ENCODE measurements around the gene IL34.

Gene IL34

GRCh38 chr16:70709942-70710341 is 63.6 kb downstream of the IL34 start:
- POLR2A ChIA-PET = no interaction called here
- no peaks in the 10 kb centered on the region for H3K27me3 ChIP-seq (replicated peaks in 2 of 5; ENCODE audit: control insufficient read depth in 4 of 5, insufficient read depth in 5 of 5, low read length in 4 of 5)
- no peak overlapping the region for H3K27ac ChIP-seq (ENCODE audit: insufficient read depth in 1 of 2, low read depth in 1 of 2, low read length in 2 of 2, poor library complexity in 1 of 2, severe bottlenecking in 2 of 2)
- 9% methylated on average over 7 of the region's 7 CpGs for WGBS (ENCODE audit: insufficient coverage)
- H3K4me3 ChIP-seq (ENCODE audit: control insufficient read depth in 1 of 7, extremely low read depth in 1 of 7, insufficient read depth in 4 of 7, low read depth in 2 of 7, low read length in 6 of 7) = no peak overlapping the region
- H3K36me3 ChIP-seq (ENCODE audit: control insufficient read depth in 4 of 4, insufficient read depth in 4 of 4, low read length in 3 of 4) = peaks cover 0 to 33% (median 6%) of the 10 kb centered on the region in 4 experiments
- H3K9me3 ChIP-seq (ENCODE audit: control extremely low read depth in 1 of 5, control insufficient read depth in 4 of 5, insufficient read depth in 2 of 5, low read depth in 1 of 5, low read length in 4 of 5) = no peaks in the 10 kb centered on the region
- DNase-seq = no peak
- H3K4me1 ChIP-seq (ENCODE audit: control extremely low read depth in 1 of 4, control insufficient read depth in 4 of 4, insufficient read depth in 4 of 4, low read length in 3 of 4) = peaks cover 0 to 19% (median 12%) of the 10 kb centered on the region in 4 experiments
- CTCF ChIA-PET = interaction anchor here (0.6 to 1.7 kb wide), 3 partner anchors 22 to 62 kb away, joined by 3 to 4 read pairs (median 3); no protein-coding TSS in a partner anchor

All from common myeloid progenitor, CD34-positive (primary cell).